ENCODE results near the gene GRAMD2B. TPM values are rescaled to one million over a fixed set of nuclear protein-coding genes. Genes with fewer than 3 reads are reported as not detected.

The GRAMD2B gene
- total RNA-seq, 4 donors from 2014 or later = 37.7 to 61.5 (median 44.6) TPM

DNA sequence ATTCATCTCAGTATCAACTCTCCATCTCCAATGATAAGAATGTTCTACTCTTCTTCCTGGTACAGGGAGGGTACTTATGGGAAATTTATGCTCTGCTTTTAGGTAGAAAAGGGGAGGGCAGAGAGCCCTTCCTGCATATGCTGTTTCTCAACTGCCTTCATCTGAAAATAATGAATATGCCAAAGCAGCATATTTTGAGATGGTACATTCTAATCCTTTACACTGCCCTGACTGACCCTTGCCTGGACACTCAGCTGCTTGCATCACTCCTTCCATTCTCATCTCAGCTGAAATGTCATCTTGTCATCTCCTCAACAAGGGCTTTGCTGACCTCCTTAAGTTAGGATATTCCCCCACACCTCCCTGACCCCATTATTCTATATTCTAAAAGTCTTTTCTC lies 103.3 kb downstream of the GRAMD2B start:
- H3K4me1 ChIP-seq = peaks cover 0 to 51% (median 19%) of the 10 kb centered on the region in 4 donors
- peak overlapping the region in 2 of 4 donors; percentile 68 to 82 for H3K27ac ChIP-seq
- H3K4me3 ChIP-seq = no peak overlapping the region
- peak in 1 of 2 donors; percentile 38 for TF ChIP-seq EP300 (IDR thresholded peaks at IDR 0.05)
- TF ChIP-seq, protein P1, sequence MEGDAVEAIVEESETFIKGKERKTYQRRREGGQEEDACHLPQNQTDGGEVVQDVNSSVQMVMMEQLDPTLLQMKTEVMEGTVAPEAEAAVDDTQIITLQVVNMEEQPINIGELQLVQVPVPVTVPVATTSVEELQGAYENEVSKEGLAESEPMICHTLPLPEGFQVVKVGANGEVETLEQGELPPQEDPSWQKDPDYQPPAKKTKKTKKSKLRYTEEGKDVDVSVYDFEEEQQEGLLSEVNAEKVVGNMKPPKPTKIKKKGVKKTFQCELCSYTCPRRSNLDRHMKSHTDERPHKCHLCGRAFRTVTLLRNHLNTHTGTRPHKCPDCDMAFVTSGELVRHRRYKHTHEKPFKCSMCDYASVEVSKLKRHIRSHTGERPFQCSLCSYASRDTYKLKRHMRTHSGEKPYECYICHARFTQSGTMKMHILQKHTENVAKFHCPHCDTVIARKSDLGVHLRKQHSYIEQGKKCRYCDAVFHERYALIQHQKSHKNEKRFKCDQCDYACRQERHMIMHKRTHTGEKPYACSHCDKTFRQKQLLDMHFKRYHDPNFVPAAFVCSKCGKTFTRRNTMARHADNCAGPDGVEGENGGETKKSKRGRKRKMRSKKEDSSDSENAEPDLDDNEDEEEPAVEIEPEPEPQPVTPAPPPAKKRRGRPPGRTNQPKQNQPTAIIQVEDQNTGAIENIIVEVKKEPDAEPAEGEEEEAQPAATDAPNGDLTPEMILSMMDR (IDR thresholded peaks at IDR 0.05) = no peak
- no peaks in the 10 kb centered on the region for H3K27me3 ChIP-seq
- DNase-seq (ENCODE audit: low spot score in 2 of 2) = no peak
- no peaks in the 10 kb centered on the region for H3K36me3 ChIP-seq
- no peaks in the 10 kb centered on the region for H3K9me3 ChIP-seq

DNA sequence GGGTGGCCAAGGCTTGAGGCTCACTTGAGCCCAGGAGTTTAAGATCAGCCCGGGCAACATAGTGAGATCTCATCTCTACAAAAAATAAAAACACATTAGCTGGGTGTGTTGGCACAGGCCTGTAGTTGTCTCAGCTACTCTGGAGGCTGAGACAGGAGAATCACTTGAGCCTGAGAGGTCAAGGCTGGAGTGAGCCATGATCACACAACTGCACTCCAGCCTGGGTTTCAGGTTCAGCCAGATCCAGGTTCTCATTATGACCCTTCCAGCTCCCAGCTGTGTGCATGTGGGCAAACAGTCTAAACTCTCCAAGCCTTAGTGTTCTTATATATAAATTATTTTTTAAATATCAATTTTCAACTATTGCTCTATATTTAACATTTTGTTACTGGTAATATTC lies 103.9 kb downstream of the GRAMD2B start:
- Histone ChIP-seq H3K9me3 (no peaks in the 10 kb centered on the region), H3K27ac (peak overlapping the region in 1 of 4 donors; percentile 82), H3K27me3 (no peaks in the 10 kb centered on the region), H3K4me1 (peaks cover 0 to 51% (median 23%) of the 10 kb centered on the region in 4 donors), H3K36me3 (no peaks in the 10 kb centered on the region), H3K4me3 (no peak overlapping the region)
- no peak for DNase-seq (ENCODE audit: low spot score in 2 of 2)
- TF ChIP-seq EP300 (IDR thresholded peaks at IDR 0.05) (no peak), POLR2A (IDR thresholded peaks at IDR 0.05) (no peak)
- TF ChIP-seq, protein P1 (IDR thresholded peaks at IDR 0.05) = no peak
- 91 to 92% methylated on average over 1 of the region's 1 CpG for WGBS, 2 donors

DNA sequence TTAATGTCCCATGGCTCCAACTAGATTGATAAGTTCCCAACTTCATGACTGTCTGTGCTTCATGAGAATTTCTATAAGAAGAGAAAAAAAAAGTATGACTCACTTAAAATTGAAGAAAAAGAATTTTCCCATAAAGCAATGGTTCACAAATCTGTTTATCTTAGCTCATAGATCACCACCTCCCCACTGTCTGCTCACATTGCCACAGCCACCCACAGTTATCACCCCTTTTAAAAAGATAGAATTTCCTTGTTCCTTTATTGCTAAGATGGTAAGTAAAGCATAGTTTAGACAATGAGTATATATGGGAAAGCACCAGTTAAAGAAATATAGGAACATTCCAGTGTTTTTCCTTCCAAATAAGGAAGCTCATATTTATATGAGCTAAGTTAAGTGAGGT lies 104.7 kb downstream of the GRAMD2B start:
- no peaks in the 10 kb centered on the region for H3K9me3 ChIP-seq
- H3K27me3 ChIP-seq = no peaks in the 10 kb centered on the region
- H3K36me3 ChIP-seq = no peaks in the 10 kb centered on the region
- H3K4me1 ChIP-seq = peaks cover 0 to 53% (median 27%) of the 10 kb centered on the region in 4 donors
- H3K27ac ChIP-seq = no peak overlapping the region
- no peak for DNase-seq (ENCODE audit: low spot score in 2 of 2)
- H3K4me3 ChIP-seq = no peak overlapping the region
- TF ChIP-seq EP300 (IDR thresholded peaks at IDR 0.05) (no peak), POLR2A (IDR thresholded peaks at IDR 0.05) (no peak)
- TF ChIP-seq, protein P1 (IDR thresholded peaks at IDR 0.05) = no peak

DNA sequence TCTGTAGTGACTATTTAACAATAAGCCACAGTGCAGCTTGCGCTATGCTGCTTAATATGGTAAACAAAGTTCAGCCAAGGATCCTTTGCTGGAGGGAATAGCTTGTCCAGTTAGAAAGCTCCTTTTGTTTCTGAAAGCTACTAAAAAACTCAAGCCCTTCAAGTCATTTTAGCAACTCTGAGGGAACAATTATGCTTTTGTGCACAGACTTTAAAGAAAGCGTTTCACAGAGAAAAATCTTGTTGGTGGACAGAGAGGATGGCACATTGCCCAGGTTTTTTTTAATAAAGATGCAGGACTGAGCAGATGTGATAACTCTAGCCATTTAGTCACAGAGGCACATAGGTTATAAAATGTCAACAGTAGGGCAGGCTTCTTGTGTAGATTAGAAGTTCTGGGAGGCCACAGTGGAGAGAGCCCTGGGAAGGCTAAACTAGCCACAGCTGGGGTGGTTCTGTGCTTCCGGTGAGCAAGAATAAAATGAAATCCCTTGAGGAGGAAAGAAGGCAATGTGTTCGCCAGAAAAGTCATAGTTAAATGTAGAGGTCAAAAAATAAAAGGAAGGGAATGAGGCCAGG lies 108.4 kb downstream of the GRAMD2B start:
- H3K9me3 ChIP-seq = no peaks in the 10 kb centered on the region
- peaks cover 0 to 28% (median 17%) of the 10 kb centered on the region in 4 donors for H3K4me1 ChIP-seq
- TF ChIP-seq EP300 (IDR thresholded peaks at IDR 0.05) (peak in 1 of 2 donors; percentile 84), POLR2A (IDR thresholded peaks at IDR 0.05) (no peak)
- 17 to 28% methylated on average over 4 of the region's 4 CpGs for WGBS, 2 donors
- H3K27me3 ChIP-seq = no peaks in the 10 kb centered on the region
- H3K4me3 ChIP-seq = no peak overlapping the region
- no peak for DNase-seq (ENCODE audit: low spot score in 2 of 2)
- H3K27ac ChIP-seq = peak overlapping the region; percentile 67 to 95 (median 78)
- H3K36me3 ChIP-seq = no peaks in the 10 kb centered on the region

DNA sequence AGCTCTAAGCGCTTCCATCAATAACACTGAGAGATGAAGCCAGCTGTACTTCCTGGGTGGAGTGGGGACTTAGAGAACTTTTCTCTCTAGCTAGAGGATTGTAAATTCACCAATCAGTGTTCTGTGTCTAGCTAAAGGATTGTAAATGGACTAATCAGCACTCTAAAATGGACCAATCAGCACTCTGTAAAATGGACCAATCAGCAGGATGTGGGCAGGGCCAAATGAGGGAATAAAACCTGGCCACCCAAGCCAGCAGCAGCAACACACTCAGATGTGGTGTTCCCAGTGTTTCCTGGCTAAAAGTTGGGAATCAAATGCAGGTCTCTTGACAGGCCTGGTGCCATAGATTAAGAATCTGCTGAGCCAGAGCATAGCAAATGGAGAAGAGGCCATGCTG lies 111.3 kb downstream of the GRAMD2B start:
- H3K4me3 ChIP-seq = no peak overlapping the region
- no peak for DNase-seq (ENCODE audit: low spot score in 2 of 2)
- no peaks in the 10 kb centered on the region for H3K36me3 ChIP-seq
- TF ChIP-seq, protein P1 (IDR thresholded peaks at IDR 0.05) = no peak
- TF ChIP-seq POLR2A (IDR thresholded peaks at IDR 0.05) (no peak), EP300 (IDR thresholded peaks at IDR 0.05) (no peak)
- H3K27ac ChIP-seq = no peak overlapping the region
- no peaks in the 10 kb centered on the region for H3K9me3 ChIP-seq
- no peaks in the 10 kb centered on the region for H3K27me3 ChIP-seq
- peaks cover 0 to 45% (median 17%) of the 10 kb centered on the region in 4 donors for H3K4me1 ChIP-seq
- 95 to 100% methylated on average over 1 of the region's 1 CpG for WGBS, 2 donors
